Adipocyte (in vitro differentiated cells): Measurements from ENCODE around the gene SUGP1.

Source experiments
- DNase-seq: peaks from one replicate; pipeline ENCODE4 v3.0.0-alpha.2; 2015; ENCODE audit warnings: low read depth
- H3K27me3 ChIP-seq: replicated peaks from 2 replicates; pipeline ENCODE4 v1.7.0; 2013; ENCODE audit warnings: mild to moderate bottlenecking, low read length, moderate library complexity; ENCODE audit not compliant: control insufficient read depth, insufficient read depth
- H3K36me3 ChIP-seq: 2 replicates; pipeline ENCODE4 v1.7.0; 2013; ENCODE audit warnings: low read length, mild to moderate bottlenecking, moderate library complexity; ENCODE audit not compliant: control insufficient read depth, insufficient read depth, severe bottlenecking
- H3K4me1 ChIP-seq: 2 replicates; pipeline ENCODE4 v1.7.0; 2013; ENCODE audit warnings: mild to moderate bottlenecking, low read length, moderate library complexity; ENCODE audit not compliant: control insufficient read depth, insufficient read depth
- H3K4me3 ChIP-seq: 2 replicates; pipeline ENCODE4 v1.7.0; 2013; ENCODE audit warnings: mild to moderate bottlenecking, low read length, moderate library complexity
- H3K9ac ChIP-seq: 2 replicates; pipeline ENCODE4 v1.7.0; 2013; ENCODE audit warnings: mild to moderate bottlenecking, low read length, moderate library complexity
- H3K9me3 ChIP-seq: 2 replicates; pipeline ENCODE4 v1.7.0; 2013; ENCODE audit warnings: mild to moderate bottlenecking, low read length, moderate library complexity; ENCODE audit not compliant: control insufficient read depth

Gene SUGP1

GRCh38 chr19:19238126-19238894 lies 82.0 kb downstream of the SUGP1 start:
- H3K4me3 ChIP-seq: no peak overlapping the region
- peaks cover 16% of the 10 kb centered on the region for H3K27me3 ChIP-seq
- DNase-seq: no peak
- H3K9me3 ChIP-seq: peaks cover 18% of the 10 kb centered on the region
- H3K4me1 ChIP-seq: no peaks in the 10 kb centered on the region
- no peak overlapping the region for H3K9ac ChIP-seq
- no peaks in the 10 kb centered on the region for H3K36me3 ChIP-seq

- H3K36me3 ChIP-seq: no peaks in the 10 kb centered on the region
- no peaks in the 10 kb centered on the region for H3K4me1 ChIP-seq
Measured at GRCh38 chr19:19236173-19236572, 84.1 kb downstream of the SUGP1 start.

GRCh38 chr19:19234220-19234816 lies 86.0 kb downstream of the SUGP1 start:
- Histone ChIP-seq H3K9me3 (peaks cover 20% of the 10 kb centered on the region), H3K4me3 (no peak overlapping the region), H3K27me3 (peaks cover 22% of the 10 kb centered on the region), H3K36me3 (no peaks in the 10 kb centered on the region), H3K4me1 (no peaks in the 10 kb centered on the region), H3K9ac (no peak overlapping the region)
- no peak for DNase-seq

More at GRCh38 chr19:19236173-19236572, 84.1 kb downstream of the SUGP1 start:
- H3K4me3 ChIP-seq: no peak overlapping the region
- H3K9ac ChIP-seq: no peak overlapping the region
- H3K9me3 ChIP-seq: peaks cover 20% of the 10 kb centered on the region
- H3K27me3 ChIP-seq: peaks cover 26% of the 10 kb centered on the region
- DNase-seq: no peak

- H3K9me3 ChIP-seq: peaks cover 20% of the 10 kb centered on the region
- no peaks in the 10 kb centered on the region for H3K4me1 ChIP-seq
- no peaks in the 10 kb centered on the region for H3K36me3 ChIP-seq
- H3K4me3 ChIP-seq: no peak overlapping the region
- H3K27me3 ChIP-seq: peaks cover 34% of the 10 kb centered on the region
- no peak overlapping the region for H3K9ac ChIP-seq
- DNase-seq: no peak
Measured at GRCh38 chr19:19232261-19232721, 88.0 kb downstream of the SUGP1 start.

- Histone ChIP-seq H3K27me3 (peaks cover 46% of the 10 kb centered on the region), H3K4me1 (no peaks in the 10 kb centered on the region)
Measured at GRCh38 chr19:19230999-19231398, 89.3 kb downstream of the SUGP1 start.

GRCh38 chr19:19229701-19230100 lies 90.6 kb downstream of the SUGP1 start:
- H3K27me3 ChIP-seq: peaks cover 55% of the 10 kb centered on the region
- no peaks in the 10 kb centered on the region for H3K4me1 ChIP-seq
- H3K9ac ChIP-seq: no peak overlapping the region
- no peak overlapping the region for H3K4me3 ChIP-seq
- no peak for DNase-seq
- peaks cover 16% of the 10 kb centered on the region for H3K9me3 ChIP-seq
- no peaks in the 10 kb centered on the region for H3K36me3 ChIP-seq

More at GRCh38 chr19:19230999-19231398, 89.3 kb downstream of the SUGP1 start:
- H3K9me3 ChIP-seq: peaks cover 20% of the 10 kb centered on the region
- no peaks in the 10 kb centered on the region for H3K36me3 ChIP-seq
- H3K9ac ChIP-seq: no peak overlapping the region
- no peak overlapping the region for H3K4me3 ChIP-seq
- DNase-seq: no peak

- no peaks in the 10 kb centered on the region for H3K4me1 ChIP-seq
- no peak overlapping the region for H3K9ac ChIP-seq
- H3K4me3 ChIP-seq: no peak overlapping the region
- H3K36me3 ChIP-seq: no peaks in the 10 kb centered on the region
- peaks cover 70% of the 10 kb centered on the region for H3K27me3 ChIP-seq
- no peaks in the 10 kb centered on the region for H3K9me3 ChIP-seq
- DNase-seq: no peak
Measured at GRCh38 chr19:19227217-19227616, 93.1 kb downstream of the SUGP1 start.

- no peak for DNase-seq
- no peak overlapping the region for H3K4me3 ChIP-seq
- H3K27me3 ChIP-seq: peaks cover 72% of the 10 kb centered on the region
- H3K9ac ChIP-seq: no peak overlapping the region
- no peaks in the 10 kb centered on the region for H3K4me1 ChIP-seq
- no peaks in the 10 kb centered on the region for H3K9me3 ChIP-seq
- no peaks in the 10 kb centered on the region for H3K36me3 ChIP-seq
Measured at GRCh38 chr19:19226663-19227062, 93.6 kb downstream of the SUGP1 start.

GRCh38 chr19:19226204-19226603 lies 94.1 kb downstream of the SUGP1 start:
- no peaks in the 10 kb centered on the region for H3K36me3 ChIP-seq
- peaks cover 68% of the 10 kb centered on the region for H3K27me3 ChIP-seq
- H3K9ac ChIP-seq: no peak overlapping the region
- H3K4me1 ChIP-seq: no peaks in the 10 kb centered on the region
- DNase-seq: no peak
- no peaks in the 10 kb centered on the region for H3K9me3 ChIP-seq
- no peak overlapping the region for H3K4me3 ChIP-seq
